ENCODE measurements around the gene CAMK4.

CAMK4 gene

DNA sequence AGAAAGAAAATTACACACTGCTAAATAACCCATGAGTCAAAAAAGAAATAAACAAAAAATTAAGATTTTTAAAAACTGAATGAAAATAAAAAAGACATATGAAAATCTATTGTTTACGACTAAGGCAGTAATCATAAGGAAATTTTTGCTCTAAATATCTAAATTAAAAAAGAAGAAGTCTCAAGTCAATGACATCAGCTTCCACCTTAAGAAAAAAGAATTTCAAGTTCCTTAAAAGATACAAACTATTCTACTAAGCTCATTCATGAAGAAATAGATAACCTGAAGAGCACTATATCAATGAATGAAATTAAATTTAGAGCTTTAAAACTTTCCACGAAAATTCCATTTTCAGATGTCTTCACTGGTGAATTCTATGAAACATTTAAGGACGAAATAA is 303.9 kb downstream of the CAMK4 start:
- TF ChIP-seq, protein P1, sequence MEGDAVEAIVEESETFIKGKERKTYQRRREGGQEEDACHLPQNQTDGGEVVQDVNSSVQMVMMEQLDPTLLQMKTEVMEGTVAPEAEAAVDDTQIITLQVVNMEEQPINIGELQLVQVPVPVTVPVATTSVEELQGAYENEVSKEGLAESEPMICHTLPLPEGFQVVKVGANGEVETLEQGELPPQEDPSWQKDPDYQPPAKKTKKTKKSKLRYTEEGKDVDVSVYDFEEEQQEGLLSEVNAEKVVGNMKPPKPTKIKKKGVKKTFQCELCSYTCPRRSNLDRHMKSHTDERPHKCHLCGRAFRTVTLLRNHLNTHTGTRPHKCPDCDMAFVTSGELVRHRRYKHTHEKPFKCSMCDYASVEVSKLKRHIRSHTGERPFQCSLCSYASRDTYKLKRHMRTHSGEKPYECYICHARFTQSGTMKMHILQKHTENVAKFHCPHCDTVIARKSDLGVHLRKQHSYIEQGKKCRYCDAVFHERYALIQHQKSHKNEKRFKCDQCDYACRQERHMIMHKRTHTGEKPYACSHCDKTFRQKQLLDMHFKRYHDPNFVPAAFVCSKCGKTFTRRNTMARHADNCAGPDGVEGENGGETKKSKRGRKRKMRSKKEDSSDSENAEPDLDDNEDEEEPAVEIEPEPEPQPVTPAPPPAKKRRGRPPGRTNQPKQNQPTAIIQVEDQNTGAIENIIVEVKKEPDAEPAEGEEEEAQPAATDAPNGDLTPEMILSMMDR (IDR thresholded peaks at IDR 0.05; ENCODE audit: low read depth, low read length): no peak
- no peak for DNase-seq (ENCODE audit: extremely low read depth, low read depth)

DNA sequence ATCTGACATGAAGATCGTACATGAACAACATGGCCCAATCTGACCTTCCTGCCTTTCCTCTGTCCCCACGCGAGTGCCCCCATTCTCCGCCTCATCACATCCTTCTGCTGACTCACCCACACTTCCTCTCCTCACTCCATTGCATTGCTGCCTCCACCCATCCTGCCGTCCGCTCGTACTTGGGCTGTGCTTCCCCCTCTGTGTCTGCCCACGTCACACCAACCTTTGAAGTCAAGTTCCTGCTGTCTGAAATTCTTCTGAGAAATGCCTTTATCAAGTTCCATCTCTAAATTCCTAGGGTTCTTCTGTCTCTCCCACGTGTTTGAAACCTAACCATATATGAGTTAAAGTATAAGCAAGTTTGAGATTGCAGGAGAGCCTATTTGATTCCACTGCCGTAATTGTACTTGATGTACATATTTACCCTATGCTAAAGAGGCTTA is 306.1 kb downstream of the CAMK4 start:
- DNase-seq (ENCODE audit: extremely low read depth, low read depth): no peak
- TF ChIP-seq, protein P1 (IDR thresholded peaks at IDR 0.05; ENCODE audit: low read depth, low read length): no peak

DNA sequence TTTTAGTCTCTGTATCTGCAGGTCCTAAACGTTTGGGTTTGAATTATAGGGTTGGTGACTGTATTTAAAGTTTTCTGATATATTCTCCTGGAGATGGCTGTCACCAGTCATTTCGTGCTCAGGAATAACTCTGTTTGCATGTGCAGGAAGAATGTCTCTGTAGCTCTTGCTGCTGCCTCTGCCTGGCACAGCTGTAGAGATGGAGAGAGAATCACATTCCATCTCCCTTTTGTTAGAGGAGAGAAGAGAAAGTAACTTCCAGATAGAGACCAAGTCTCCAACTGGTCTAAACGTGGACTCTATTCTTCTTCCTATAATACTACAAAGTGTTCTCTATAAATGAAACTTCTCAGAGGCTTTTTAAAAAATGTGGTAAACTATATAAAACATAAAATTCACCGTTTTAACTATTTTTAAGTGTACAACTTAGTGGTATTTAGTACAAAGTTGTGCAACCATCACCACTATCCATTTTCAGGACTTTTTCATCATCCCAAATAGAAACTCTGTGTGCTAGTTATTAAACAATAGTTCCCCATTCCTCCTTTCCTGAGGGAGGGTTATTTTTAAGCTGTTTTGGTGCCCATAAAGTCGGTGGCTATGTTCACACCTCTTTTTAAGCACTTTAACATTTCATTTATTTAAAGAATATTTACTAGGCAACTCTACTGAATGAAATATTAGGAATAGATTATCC is 308.9 kb downstream of the CAMK4 start:
- no peak for DNase-seq (ENCODE audit: extremely low read depth, low read depth)
- TF ChIP-seq, protein P1 (IDR thresholded peaks at IDR 0.05; ENCODE audit: low read depth, low read length): no peak

DNA sequence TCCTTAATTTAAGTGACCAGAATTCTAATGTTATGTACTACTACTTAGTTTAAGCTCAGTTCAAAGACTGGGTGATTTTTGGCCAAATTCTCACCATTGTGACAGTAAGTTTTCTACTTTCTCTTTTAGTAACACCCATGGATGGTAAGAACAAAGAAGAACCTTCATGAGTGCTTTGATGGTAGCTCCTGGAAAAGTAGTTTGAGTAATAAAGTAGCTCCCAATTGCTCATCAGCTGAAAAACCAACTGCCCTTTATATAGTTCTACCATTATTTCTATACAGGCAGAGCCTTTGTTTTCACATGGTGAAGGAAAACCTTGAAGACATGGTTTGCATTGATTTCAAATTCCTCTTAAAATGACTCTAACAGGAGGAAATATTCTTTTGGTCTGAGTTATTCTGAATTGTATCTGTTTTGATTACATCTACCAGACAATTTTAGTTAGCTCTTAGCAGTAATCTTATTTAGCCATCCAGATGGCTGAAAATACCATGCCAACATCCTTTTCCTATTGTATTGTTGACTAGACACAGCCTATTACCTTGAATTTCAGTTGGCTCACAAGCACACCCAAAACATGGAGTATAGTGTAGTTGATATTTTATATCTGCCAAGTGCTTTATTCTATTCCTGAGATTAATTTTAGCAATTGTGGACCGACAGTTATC is 311.8 kb downstream of the CAMK4 start:
- TF ChIP-seq, protein P1 (IDR thresholded peaks at IDR 0.05; ENCODE audit: low read depth, low read length): no peak
- DNase-seq (ENCODE audit: extremely low read depth, low read depth): no peak

DNA sequence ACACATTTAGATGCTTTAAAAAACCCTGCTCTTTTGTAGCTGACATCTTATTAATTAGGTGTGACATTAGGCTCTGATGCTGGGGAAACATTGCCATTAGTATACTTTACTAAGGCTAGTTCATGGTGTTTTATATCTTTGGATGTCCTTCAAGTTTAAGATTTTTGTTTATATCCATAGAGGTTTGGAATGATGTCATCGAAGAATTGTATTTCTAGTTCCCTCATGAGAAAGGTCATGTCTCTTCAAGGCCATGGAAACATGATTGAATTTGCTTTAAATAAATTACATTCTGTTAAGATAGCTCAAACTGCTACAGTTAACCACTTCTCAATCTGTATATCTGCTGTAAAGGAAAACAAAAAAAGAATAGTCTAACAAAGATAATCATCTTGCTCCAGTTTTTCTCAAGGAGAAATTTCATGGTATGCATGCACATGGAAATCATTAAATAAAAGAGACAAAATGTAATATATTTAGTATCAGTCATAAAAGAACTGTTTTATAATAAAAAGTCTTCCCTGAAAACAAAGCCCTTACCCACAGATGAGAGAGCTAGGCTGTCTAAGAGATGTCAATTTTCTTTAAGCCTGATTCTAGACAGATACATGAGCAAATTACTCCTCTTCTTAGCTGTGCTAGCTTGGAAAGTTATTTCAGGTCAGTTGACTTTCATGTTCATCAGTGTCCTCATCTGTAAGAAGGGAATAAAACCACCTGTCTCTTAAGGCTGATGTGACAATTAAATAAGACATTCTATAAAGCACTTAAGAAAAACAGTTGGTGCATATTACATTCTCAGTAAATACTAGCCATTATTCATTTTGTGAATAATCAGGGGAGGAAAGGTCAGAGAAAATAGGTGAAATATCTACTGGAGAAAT is 313.2 kb downstream of the CAMK4 start:
- peak; percentile 63 for DNase-seq (ENCODE audit: extremely low read depth, low read depth)

More for the DNA sequence above, 313.2 kb downstream of the CAMK4 start:
- TF ChIP-seq, protein P1 (IDR thresholded peaks at IDR 0.05; ENCODE audit: low read depth, low read length): no peak

All from AG09319 (cell line).